ENCODE results near the gene HADHB. TPM values are rescaled to one million over a fixed set of nuclear protein-coding genes. Genes with fewer than 3 reads are reported as not detected.
"Not testable (repeated sequence)": the region's sequence is repeated elsewhere in the genome, so short reads cannot be mapped to it uniquely, and the experiment has no call there.

HADHB gene
- total RNA-seq, 6 donors from 2014 or later: 67.1 to 124 (median 91.2) TPM

DNA sequence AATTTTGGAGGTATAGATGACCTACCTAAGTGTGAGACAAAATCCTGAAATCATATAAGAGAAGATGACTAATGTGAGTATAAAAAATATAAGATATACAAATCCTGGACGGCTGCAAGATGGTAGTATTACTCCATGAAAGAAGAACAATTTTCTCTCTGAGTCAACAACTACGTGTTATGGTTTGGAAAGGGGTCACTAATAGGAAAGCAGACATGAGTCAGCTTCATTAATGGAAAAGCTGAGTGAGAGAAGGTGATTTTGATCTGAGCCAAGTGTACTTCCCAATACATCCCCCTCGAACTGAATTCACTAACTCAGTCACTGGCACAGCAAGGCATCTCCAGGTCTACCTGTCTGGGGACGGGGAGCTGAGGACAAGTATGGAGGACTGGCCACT, 81.1 kb downstream of the HADHB start:
- TF ChIP-seq CTCF (IDR thresholded peaks at IDR 0.05) (no peak), POLR2A (IDR thresholded peaks at IDR 0.05) (no peak), EP300 (IDR thresholded peaks at IDR 0.05) (no peak), POLR2AphosphoS5 (IDR thresholded peaks at IDR 0.05) (no peak)

GRCh38 chr2:26326514-26326913, 81.8 kb downstream of the HADHB start:
- 73 to 77% methylated on average over 1 of the region's 1 CpG for WGBS, 2 donors

More for the DNA sequence above, 81.1 kb downstream of the HADHB start:
- Histone ChIP-seq H3K27ac (no peak overlapping the region), H3K4me1 (peaks cover 0 to 2% (median 1%) of the 10 kb centered on the region in 4 donors), H3K9me3 (no peaks in the 10 kb centered on the region), H3K4me3 (no peak overlapping the region), H3K27me3 (no peaks in the 10 kb centered on the region), H3K36me3 (no peaks in the 10 kb centered on the region)
- DNase-seq: no peak
- WGBS, 2 donors: 68 to 72% methylated on average over 4 of the region's 4 CpGs
- no peak for ATAC-seq (ENCODE audit: low FRiP score in 2 of 2)

GRCh38 chr2:26327291-26328272, 82.8 kb downstream of the HADHB start:
- no peak for TF ChIP-seq EP300 (IDR thresholded peaks at IDR 0.05)
- no peak for TF ChIP-seq CTCF (IDR thresholded peaks at IDR 0.05)
- TF ChIP-seq POLR2A (IDR thresholded peaks at IDR 0.05): no peak
- no peak for TF ChIP-seq POLR2AphosphoS5 (IDR thresholded peaks at IDR 0.05)
- Histone ChIP-seq H3K27me3 (no peaks in the 10 kb centered on the region), H3K4me1 (peaks cover 0 to 2% (median 1%) of the 10 kb centered on the region in 4 donors), H3K9me3 (no peaks in the 10 kb centered on the region), H3K36me3 (no peaks in the 10 kb centered on the region), H3K27ac (no peak overlapping the region), H3K4me3 (no peak overlapping the region)
- 37 to 50% methylated on average over 5 of the region's 5 CpGs for WGBS, 2 donors
- ATAC-seq (ENCODE audit: low FRiP score in 2 of 2): no peak
- DNase-seq: no peak

More at GRCh38 chr2:26326514-26326913, 81.8 kb downstream of the HADHB start:
- H3K4me3 ChIP-seq: no peak overlapping the region
- H3K27ac ChIP-seq: no peak overlapping the region
- no peaks in the 10 kb centered on the region for H3K27me3 ChIP-seq
- DNase-seq: no peak
- no peaks in the 10 kb centered on the region for H3K9me3 ChIP-seq
- H3K36me3 ChIP-seq: no peaks in the 10 kb centered on the region
- TF ChIP-seq POLR2A (IDR thresholded peaks at IDR 0.05) (no peak), CTCF (IDR thresholded peaks at IDR 0.05) (no peak), EP300 (IDR thresholded peaks at IDR 0.05) (no peak), POLR2AphosphoS5 (IDR thresholded peaks at IDR 0.05) (no peak)
- ATAC-seq (ENCODE audit: low FRiP score in 2 of 2): no peak
- peaks cover 0 to 2% (median 1%) of the 10 kb centered on the region in 4 donors for H3K4me1 ChIP-seq

DNA sequence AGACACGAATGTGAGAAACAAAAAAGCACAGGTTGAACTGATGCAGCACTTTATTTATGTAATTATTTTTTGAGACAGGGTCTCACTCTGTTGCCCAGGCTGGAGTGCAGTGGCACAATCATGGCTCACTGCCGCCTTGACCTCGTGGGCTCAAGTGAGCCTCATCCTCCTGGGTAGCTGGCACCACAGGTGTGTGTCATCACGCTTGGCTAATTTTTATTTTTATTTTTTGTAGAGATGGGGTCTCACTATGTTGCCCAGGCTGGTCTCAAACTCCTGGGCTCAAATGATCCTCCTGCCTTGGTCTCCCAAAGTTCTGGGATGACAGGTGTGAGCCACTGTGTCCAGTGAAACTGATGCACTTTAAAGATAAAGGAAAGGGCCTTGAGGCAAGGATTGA, 84.3 kb downstream of the HADHB start:
- 92 to 93% methylated on average over 4 of the region's 4 CpGs for WGBS, 2 donors
- H3K36me3 ChIP-seq; H3K4me3 ChIP-seq; ATAC-seq (ENCODE audit: low FRiP score in 2 of 2); H3K9me3 ChIP-seq; DNase-seq; H3K4me1 ChIP-seq; H3K27ac ChIP-seq; H3K27me3 ChIP-seq: not testable (repeated sequence)

- H3K27ac ChIP-seq: no peak overlapping the region
- peak; percentile 71 to 87 (median 82) for TF ChIP-seq CTCF (IDR thresholded peaks at IDR 0.05)
- no peak for TF ChIP-seq EP300 (IDR thresholded peaks at IDR 0.05)
- no peak for TF ChIP-seq POLR2AphosphoS5 (IDR thresholded peaks at IDR 0.05)
- no peak for TF ChIP-seq POLR2A (IDR thresholded peaks at IDR 0.05)
- peaks cover 0 to 2% (median 1%) of the 10 kb centered on the region in 4 donors for H3K4me1 ChIP-seq
- H3K9me3 ChIP-seq: no peaks in the 10 kb centered on the region
- no peak overlapping the region for H3K4me3 ChIP-seq
- DNase-seq (peak; percentile 93 to 97), ATAC-seq (ENCODE audit: low FRiP score in 2 of 2) (peak; percentile 91 to 97)
- no peaks in the 10 kb centered on the region for H3K36me3 ChIP-seq
- H3K27me3 ChIP-seq: no peaks in the 10 kb centered on the region
- WGBS, 2 donors: 1 to 2% methylated on average over 7 of the region's 7 CpGs
Observed at GRCh38 chr2:26330114-26330549, 85.4 kb downstream of the HADHB start.
